Measurements from ENCODE around the gene CACNA1D.

The CACNA1D gene

GRCh38 chr3:53721187-53722119 lies 227.0 kb downstream of the CACNA1D start:
- no peak overlapping the region for H3K4me3 ChIP-seq (ENCODE audit: control insufficient read depth, low read depth, low read length)
- DNase-seq (ENCODE audit: low read depth), result peak; percentile 47
- no peak for TF ChIP-seq CTCF (conservative IDR thresholded peaks at IDR 0.05; ENCODE audit: control insufficient read depth, insufficient read depth, low read depth, low read length)

- no peak for DNase-seq (ENCODE audit: low read depth)
- H3K4me3 ChIP-seq (ENCODE audit: control insufficient read depth, low read depth, low read length), result no peak overlapping the region
- no peak for TF ChIP-seq CTCF (conservative IDR thresholded peaks at IDR 0.05; ENCODE audit: control insufficient read depth, insufficient read depth, low read depth, low read length)
These were observed 230.2 kb downstream of the CACNA1D start for GRCh38 chr3:53724566-53724965.

GRCh38 chr3:53725387-53725995 lies 231.1 kb downstream of the CACNA1D start:
- no peak for DNase-seq (ENCODE audit: low read depth)
- no peak overlapping the region for H3K4me3 ChIP-seq (ENCODE audit: control insufficient read depth, low read depth, low read length)
- TF ChIP-seq CTCF (conservative IDR thresholded peaks at IDR 0.05; ENCODE audit: control insufficient read depth, insufficient read depth, low read depth, low read length), result no peak

- no peak overlapping the region for H3K4me3 ChIP-seq (ENCODE audit: control insufficient read depth, low read depth, low read length)
- no peak for DNase-seq (ENCODE audit: low read depth)
- no peak for TF ChIP-seq CTCF (conservative IDR thresholded peaks at IDR 0.05; ENCODE audit: control insufficient read depth, insufficient read depth, low read depth, low read length)
These were observed 232.2 kb downstream of the CACNA1D start for GRCh38 chr3:53726643-53727042.

- TF ChIP-seq CTCF (conservative IDR thresholded peaks at IDR 0.05; ENCODE audit: control insufficient read depth, insufficient read depth, low read depth, low read length), result no peak
- DNase-seq (ENCODE audit: low read depth), result no peak
- no peak overlapping the region for H3K4me3 ChIP-seq (ENCODE audit: control insufficient read depth, low read depth, low read length)
These were observed 234.2 kb downstream of the CACNA1D start for GRCh38 chr3:53728606-53729005.

- DNase-seq (ENCODE audit: low read depth), result peak; percentile 47
- no peak overlapping the region for H3K4me3 ChIP-seq (ENCODE audit: control insufficient read depth, low read depth, low read length)
- no peak for TF ChIP-seq CTCF (conservative IDR thresholded peaks at IDR 0.05; ENCODE audit: control insufficient read depth, insufficient read depth, low read depth, low read length)
These were observed 234.7 kb downstream of the CACNA1D start for GRCh38 chr3:53729159-53729558.
